Measurements from ENCODE around the gene SLC24A3. TPM values are rescaled to one million over a fixed set of nuclear protein-coding genes. Genes with fewer than 3 reads are reported as not detected.
A peak's percentile ranks its signal among the peaks of the same experiment; 100 is the strongest.

The SLC24A3 gene
- total RNA-seq, 1 experiment from 2014 or later: 0.14 TPM

DNA sequence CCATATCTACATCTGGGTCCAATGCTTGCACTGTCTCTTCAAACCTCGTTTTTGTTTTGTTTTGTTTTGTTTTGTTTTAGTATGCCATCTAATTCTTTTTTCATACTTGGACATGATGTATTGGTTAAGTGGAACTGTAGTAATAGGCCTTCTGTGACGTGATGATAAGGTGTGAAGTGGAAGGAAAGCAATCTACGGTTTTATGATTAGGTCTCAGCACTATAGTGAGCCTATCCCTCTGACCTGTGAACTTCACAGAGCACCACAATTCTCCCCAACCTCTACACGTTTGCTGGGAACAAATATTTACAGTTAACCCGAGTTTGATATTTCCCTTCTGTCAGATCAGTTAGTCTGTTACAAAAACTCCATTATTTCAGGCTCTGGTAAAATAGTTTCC is 19.1 kb upstream of the SLC24A3 start:
- H3K9me3 ChIP-seq: no peaks in the 10 kb centered on the region
- no TSS peak for BruUV-seq (replicated peaks)
- no peak for DNase-seq
- Mint-ChIP-seq H3K4me3 (ENCODE audit: unreplicated experiment) (no peak overlapping the region), H3K36me3 (ENCODE audit: insufficient read depth, unreplicated experiment) (no peaks in the 10 kb centered on the region), H3K4me1 (ENCODE audit: low read depth, unreplicated experiment) (no peaks in the 10 kb centered on the region), H3K27ac (ENCODE audit: unreplicated experiment) (no peak overlapping the region), H3K9me3 (ENCODE audit: unreplicated experiment) (peaks cover 10% of the 10 kb centered on the region), H3K27me3 (ENCODE audit: insufficient read depth, unreplicated experiment) (peaks cover 14% of the 10 kb centered on the region)
- no peaks in the 10 kb centered on the region for H3K27me3 ChIP-seq (replicated peaks; ENCODE audit: control insufficient read depth, insufficient read depth, low read length)
- H3K4me1 ChIP-seq: no peaks in the 10 kb centered on the region
- no peaks in the 10 kb centered on the region for H3K36me3 ChIP-seq (ENCODE audit: control insufficient read depth, insufficient read depth, low read length)
- ChIA-PET POLR2A (no interaction called here), CTCF (no interaction called here)
- no peak overlapping the region for H3K4me3 ChIP-seq (ENCODE audit: low read depth, low read length)
- no peak for TF ChIP-seq CTCF (IDR thresholded peaks at IDR 0.05; ENCODE audit: insufficient read depth in 1 of 2, low read depth in 1 of 2, low read length in 1 of 2, severe bottlenecking in 1 of 2, unreplicated experiment in 1 of 2)
- intact Hi-C loops (cut with micrococcal nuclease; ENCODE audit: unreplicated experiment): no loop called here

DNA sequence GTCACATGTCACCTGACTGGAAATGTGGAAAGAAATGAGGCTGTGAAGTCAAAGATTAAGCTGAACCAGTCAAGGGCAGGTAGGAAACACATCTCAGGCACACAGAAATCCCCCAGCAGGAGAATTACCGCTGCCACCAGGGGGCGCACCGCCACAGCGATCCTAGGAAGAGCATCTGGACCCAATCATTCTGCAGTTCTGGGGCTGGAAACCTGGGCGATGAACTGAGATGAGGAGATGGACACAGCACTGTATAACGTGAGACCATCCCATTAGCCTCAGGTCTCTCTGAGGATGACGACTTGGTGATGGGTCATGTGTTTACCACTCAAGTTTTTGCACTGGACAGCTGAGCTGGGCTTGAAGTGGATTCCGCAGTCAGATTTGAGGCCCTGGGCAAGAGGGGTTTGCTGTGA is 6.5 kb upstream of the SLC24A3 start:
- Mint-ChIP-seq H3K4me1 (ENCODE audit: low read depth, unreplicated experiment) (no peaks in the 10 kb centered on the region), H3K4me3 (ENCODE audit: unreplicated experiment) (no peak overlapping the region), H3K9me3 (ENCODE audit: unreplicated experiment) (no peaks in the 10 kb centered on the region), H3K27ac (ENCODE audit: unreplicated experiment) (no peak overlapping the region), H3K36me3 (ENCODE audit: insufficient read depth, unreplicated experiment) (no peaks in the 10 kb centered on the region), H3K27me3 (ENCODE audit: insufficient read depth, unreplicated experiment) (peaks cover 29% of the 10 kb centered on the region)
- BruUV-seq (replicated peaks): no TSS peak
- peak; percentile 90 to 95 for TF ChIP-seq CTCF (IDR thresholded peaks at IDR 0.05; ENCODE audit: insufficient read depth in 1 of 2, low read depth in 1 of 2, low read length in 1 of 2, severe bottlenecking in 1 of 2, unreplicated experiment in 1 of 2)
- H3K27me3 ChIP-seq (replicated peaks; ENCODE audit: control insufficient read depth, insufficient read depth, low read length): no peaks in the 10 kb centered on the region
- intact Hi-C loops (cut with micrococcal nuclease; ENCODE audit: unreplicated experiment): loop anchor here (1.0 to 2.0 kb wide), 3 partner anchors 301 to 456 kb away; no protein-coding TSS in a partner anchor
- ChIA-PET POLR2A (no interaction called here), CTCF (interaction anchor here (1.6 to 2.5 kb wide), 2 partner anchors 378 to 573 kb away, joined by 3 to 22 read pairs; no protein-coding TSS in a partner anchor)
- H3K9me3 ChIP-seq: 0 out of 2 replicates have a peak, but pooled peaks cover 7% of the 10 kb centered on the region
- DNase-seq: peak; percentile 70 to 86
- no peaks in the 10 kb centered on the region for H3K36me3 ChIP-seq (ENCODE audit: control insufficient read depth, insufficient read depth, low read length)
- no peak overlapping the region for H3K4me3 ChIP-seq (ENCODE audit: low read depth, low read length)
- no peaks in the 10 kb centered on the region for H3K4me1 ChIP-seq

GRCh38 chr20:19207541-19207940 is 4.9 kb upstream of the SLC24A3 start:
- POLR2A ChIA-PET: no interaction called here
- Mint-ChIP-seq H3K27ac (ENCODE audit: unreplicated experiment) (no peak overlapping the region), H3K4me1 (ENCODE audit: low read depth, unreplicated experiment) (no peaks in the 10 kb centered on the region), H3K4me3 (ENCODE audit: unreplicated experiment) (no peak overlapping the region), H3K9me3 (ENCODE audit: unreplicated experiment) (no peaks in the 10 kb centered on the region), H3K27me3 (ENCODE audit: insufficient read depth, unreplicated experiment) (peaks cover 24% of the 10 kb centered on the region), H3K36me3 (ENCODE audit: insufficient read depth, unreplicated experiment) (no peaks in the 10 kb centered on the region)
- BruUV-seq (replicated peaks): no TSS peak
- 0 out of 2 replicates have a peak, but pooled peaks cover 1% of the 10 kb centered on the region for H3K27me3 ChIP-seq (replicated peaks; ENCODE audit: control insufficient read depth, insufficient read depth, low read length)
- no peaks in the 10 kb centered on the region for H3K36me3 ChIP-seq (ENCODE audit: control insufficient read depth, insufficient read depth, low read length)
- H3K9me3 ChIP-seq: 0 out of 2 replicates have a peak, but pooled peaks cover 7% of the 10 kb centered on the region
- no peaks in the 10 kb centered on the region; the same call in 1 of the 2 replicates for H3K4me1 ChIP-seq
- no peak overlapping the region for H3K4me3 ChIP-seq (ENCODE audit: low read depth, low read length)
- CTCF ChIA-PET: no interaction called here
- no peak for DNase-seq
- no peak for TF ChIP-seq CTCF (IDR thresholded peaks at IDR 0.05; ENCODE audit: insufficient read depth in 1 of 2, low read depth in 1 of 2, low read length in 1 of 2, severe bottlenecking in 1 of 2, unreplicated experiment in 1 of 2)
- intact Hi-C loops (cut with micrococcal nuclease; ENCODE audit: unreplicated experiment): loop anchor here (2.0 kb wide), 1 partner anchor 303 kb away; no protein-coding TSS in a partner anchor
